HCT116 (cell line): ENCODE data around the gene CLCN1. TPM values are rescaled to one million over a fixed set of nuclear protein-coding genes. Genes with fewer than 3 reads are reported as not detected.
A peak's percentile ranks its signal among the peaks of the same experiment; 100 is the strongest.

Experiments used
- ATAC-seq: fragments of 200-7000 bp; cut with Tn5 transposase; 2 replicates; pipeline ENCODE4 v1.9.1; 2020; ENCODE audit warnings: mild to moderate bottlenecking, moderate library complexity
- BruUV-seq: library from RNA; stranded (reverse); fragments of 400-500 nt; replicated peaks from 2 replicates; lab custom pipeline; 2021; lab: Mats Ljungman, UMichigan
- CTCF ChIA-PET: fragments of 300-600 bp; sonication (Branson Sonifier 250); formaldehyde crosslinking; loops from one replicate; lab custom pipeline; 2021; ENCODE audit warnings: antibody characterized with exemption; lab: Charles Lee
- POLR2A ChIA-PET: fragments of 300-600, 350-600 bp; sonication (Branson Sonifier 250); formaldehyde crosslinking; loops from one replicate; lab custom pipeline; 2021; ENCODE audit warnings: antibody characterized with exemption; lab: Charles Lee
- RAD21 ChIA-PET, 2 experiments: fragments of 300-600 bp; sonication (Branson Sonifier 250); formaldehyde crosslinking; loops; one replicate each; lab custom pipeline; 2023; ENCODE audit warnings: low total read pairs in 2 of 2; ENCODE audit not compliant: uncharacterized antibody in 2 of 2, unreplicated experiment in 2 of 2, low non-redundant PET in 1 of 2; lab: Charles Lee
- DNase-seq: peaks from one replicate; pipeline ENCODE4 v3.0.0-alpha.2; 2010; ENCODE audit warnings: low read depth, low spot score
- H2AFZ ChIP-seq: fragments of 200-600 bp; shearing (Covaris generic), sonication (generic); 2 replicates; pipeline ENCODE4 v1.6.1; 2017; ENCODE audit warnings: low read depth, mixed run types, mixed read lengths, antibody characterized with exemption, low read length; ENCODE audit not compliant: poor library complexity, severe bottlenecking
- H3K27ac ChIP-seq: 2 replicates; pipeline ENCODE4 v1.5.1; 2012; ENCODE audit warnings: low read depth, low read length
- H3K27me3 ChIP-seq: fragments of 200-600 bp; sonication (generic); 2 replicates; pipeline ENCODE4 v1.6.1; 2016; ENCODE audit warnings: mixed run types, low read length, mixed read lengths; ENCODE audit not compliant: insufficient read depth
- H3K36me3 ChIP-seq, 2 experiments: fragments of 200-500 bp in 1 of 2; fragments of 200-600 bp in 1 of 2; sonication (Bioruptor generic) in 1 of 2; sonication (generic) in 1 of 2; 2 replicates each; pipeline versions ENCODE4 v1.5.1 to v1.6.1; 2014 to 2016; ENCODE audit warnings: low read length in 2 of 2, inconsistent platforms in 1 of 2, mixed read lengths in 1 of 2, mixed run types in 1 of 2; ENCODE audit not compliant: insufficient read depth in 2 of 2, control insufficient read depth in 1 of 2
- H3K4me1 ChIP-seq, 2 experiments: fragments of 200-600 bp in 1 of 2; sonication (generic) in 1 of 2; 2 replicates each; pipeline versions ENCODE4 v1.5.1 to v1.6.1; 2012 to 2017; ENCODE audit warnings: low read length in 2 of 2, inconsistent platforms in 1 of 2, mild to moderate bottlenecking in 1 of 2, mixed read lengths in 1 of 2, mixed run types in 1 of 2, moderate library complexity in 1 of 2; ENCODE audit not compliant: insufficient read depth in 2 of 2, control insufficient read depth in 1 of 2
- H3K4me2 ChIP-seq: fragments of 200-600 bp; sonication (generic); 2 replicates; pipeline ENCODE4 v1.6.1; 2017; ENCODE audit warnings: mixed run types, low read length, mixed read lengths
- H3K4me3 ChIP-seq, 2 experiments: fragments of 200-600 bp in 1 of 2; sonication (generic) in 1 of 2; replicated peaks in 1 of 2; 2 replicates each; pipeline ENCODE4 v1.5.1; 2011 to 2016; ENCODE audit warnings: low read length in 2 of 2, control low read depth in 1 of 2, low read depth in 1 of 2, mild to moderate bottlenecking in 1 of 2, mixed read lengths in 1 of 2, mixed run types in 1 of 2
- H3K79me2 ChIP-seq: fragments of 200-600 bp; sonication (generic); 2 replicates; pipeline ENCODE4 v1.6.1; 2017; ENCODE audit warnings: mild to moderate bottlenecking, mixed run types, low read length, moderate library complexity, mixed read lengths; ENCODE audit not compliant: insufficient read depth
- H3K9ac ChIP-seq: fragments of 200-600 bp; sonication (generic); 2 replicates; pipeline ENCODE4 v1.6.1; 2016; ENCODE audit warnings: low read length, mixed read lengths
- H3K9me2 ChIP-seq: fragments of 200-600 bp; sonication (generic), shearing (Covaris generic); 2 replicates; pipeline ENCODE4 v1.6.1; 2017; ENCODE audit warnings: mixed run types, mild to moderate bottlenecking, moderate library complexity; ENCODE audit not compliant: insufficient read depth
- H3K9me3 ChIP-seq, 2 experiments: fragments of 200-500 bp in 1 of 2; fragments of 200-600 bp in 1 of 2; sonication (Bioruptor generic) in 1 of 2; sonication (generic) in 1 of 2; 2 replicates each; pipeline ENCODE4 v1.6.1; 2014 to 2017; ENCODE audit warnings: low read length in 2 of 2, mixed read lengths in 2 of 2, inconsistent platforms in 1 of 2, low read depth in 1 of 2, mild to moderate bottlenecking in 1 of 2, mixed run types in 1 of 2, moderate library complexity in 1 of 2; ENCODE audit not compliant: control insufficient read depth in 1 of 2, insufficient read depth in 1 of 2
- H4K20me1 ChIP-seq: fragments of 200-600 bp; sonication (generic), shearing (Covaris generic); 2 replicates; pipeline ENCODE4 v1.6.1; 2017; ENCODE audit warnings: mixed run types, mild to moderate bottlenecking, moderate library complexity; ENCODE audit not compliant: insufficient read depth
- CEBPB ChIP-seq: IDR thresholded peaks from 2 replicates; pipeline ENCODE4 v1.6.1; 2012; ENCODE audit warnings: low read depth
- CTCF ChIP-seq, 3 experiments: fragments of 200-600 bp in 1 of 3; sonication (generic) in 1 of 3; IDR thresholded peaks in 2 of 3; conservative IDR thresholded peaks in 1 of 3; 2 replicates each; pipeline ENCODE4 v1.5.1; 2012 to 2017; ENCODE audit warnings: low read depth in 2 of 3, low read length in 2 of 3, antibody characterized with exemption in 1 of 3, borderline replicate concordance in 1 of 3, control low read depth in 1 of 3, mild to moderate bottlenecking in 1 of 3, mixed read lengths in 1 of 3, mixed run types in 1 of 3, moderate library complexity in 1 of 3; ENCODE audit not compliant: insufficient read depth in 1 of 3
- EGR1 ChIP-seq: IDR thresholded peaks from 2 replicates; pipeline ENCODE4 v1.6.1; 2012; ENCODE audit warnings: low read depth
- EZH2 ChIP-seq: fragments of 200-600 bp; sonication (generic); IDR thresholded peaks from 2 replicates; pipeline ENCODE4 v1.6.1; 2017; ENCODE audit warnings: antibody characterized with exemption, mixed run types
- EZH2phosphoT487 ChIP-seq: fragments of 200-600 bp; IDR thresholded peaks from 2 replicates; pipeline ENCODE4 v1.6.1; 2018; ENCODE audit warnings: antibody characterized with exemption, borderline replicate concordance
- RAD21 ChIP-seq: IDR thresholded peaks from 2 replicates; pipeline ENCODE4 v1.6.1; 2012; ENCODE audit warnings: low read depth, mild to moderate bottlenecking
- SIN3A ChIP-seq: IDR thresholded peaks from 2 replicates; pipeline ENCODE4 v1.6.1; 2012; ENCODE audit warnings: low read depth
- SP1 ChIP-seq: IDR thresholded peaks from 2 replicates; pipeline ENCODE4 v1.6.1; 2012; ENCODE audit warnings: low read depth
- SRF ChIP-seq: IDR thresholded peaks from 2 replicates; pipeline ENCODE4 v1.6.1; 2012; ENCODE audit warnings: low read depth
- ZFX ChIP-seq: fragments of 450-650 bp; IDR thresholded peaks from 2 replicates; pipeline ENCODE4 v1.6.1; 2017
- ZNF274 ChIP-seq: fragments of 200-500 bp; sonication (Bioruptor generic); IDR thresholded peaks from 2 replicates; pipeline ENCODE4 v1.6.1; 2014; ENCODE audit warnings: mild to moderate bottlenecking, low read depth, low read length, inconsistent platforms
- intact Hi-C: fragments of 100-400 bp; cut with micrococcal nuclease; formaldehyde crosslinking; loops from 2 replicates; pipeline ENCODE4 v1.10.0; 2022
- total RNA-seq: library from RNA; stranded (reverse); gene quantifications from one replicate; pipeline ENCODE4 v1.2.1, GENCODE V29; 2021; ENCODE audit not compliant: unreplicated experiment
- TF ChIP-seq, protein P1 (sequence below): IDR thresholded peaks from 2 replicates; pipeline ENCODE4 v1.6.1; 2011; ENCODE audit warnings: mild to moderate bottlenecking, low read length, moderate library complexity; ENCODE audit not compliant: insufficient replicate concordance; ENCODE audit errors: extremely low read depth

Gene CLCN1
- total RNA-seq, 1 experiment from 2014 or later: 0.47 TPM

GRCh38 chr7:143379611-143380259 lies 63.8 kb downstream of the CLCN1 start:
- Histone ChIP-seq H3K36me3 (peaks cover 5 to 9% of the 10 kb centered on the region in 2 experiments; a peak in 2 of 4 replicates), H3K27me3 (no peaks in the 10 kb centered on the region), H3K27ac (peak overlapping the region; percentile 96), H4K20me1 (no peaks in the 10 kb centered on the region), H3K4me2 (peak overlapping the region; percentile 98), H3K4me1 (peaks cover 13 to 36% of the 10 kb centered on the region in 2 experiments), H3K9me3 (no peaks in the 10 kb centered on the region), H2AFZ (no peak overlapping the region), H3K4me3 (peak overlapping the region; percentile 73 to 93), H3K9ac (peak overlapping the region; percentile 93), H3K79me2 (peaks cover 46% of the 10 kb centered on the region), H3K9me2 (no peaks in the 10 kb centered on the region)
- DNase-seq (peak; percentile 16), ATAC-seq (no peak)
- CTCF ChIA-PET: interaction anchor here (0.7 to 1.9 kb wide), 16 partner anchors 8 to 139 kb away, joined by 3 to 13 read pairs (median 4); partner anchors contain the start of genes CASP2, EPHA1 and GSTK1
- BruUV-seq: no TSS peak
- RAD21 ChIA-PET: no interaction called here
- TF ChIP-seq CTCF (IDR thresholded peaks at IDR 0.05 in 2 of 3, conservative IDR thresholded peaks at IDR 0.05 in 1 of 3; ENCODE audit: borderline replicate concordance in 1 of 3, insufficient read depth in 1 of 3, low read depth in 2 of 3, low read length in 2 of 3) (no peak), RAD21 (no peak), SRF (no peak), SP1 (no peak), SIN3A (no peak), ZFX (no peak), ZNF274 (no peak), CEBPB (no peak), EZH2phosphoT487 (no peak), EZH2 (no peak), EGR1 (no peak)
- TF ChIP-seq, protein P1, sequence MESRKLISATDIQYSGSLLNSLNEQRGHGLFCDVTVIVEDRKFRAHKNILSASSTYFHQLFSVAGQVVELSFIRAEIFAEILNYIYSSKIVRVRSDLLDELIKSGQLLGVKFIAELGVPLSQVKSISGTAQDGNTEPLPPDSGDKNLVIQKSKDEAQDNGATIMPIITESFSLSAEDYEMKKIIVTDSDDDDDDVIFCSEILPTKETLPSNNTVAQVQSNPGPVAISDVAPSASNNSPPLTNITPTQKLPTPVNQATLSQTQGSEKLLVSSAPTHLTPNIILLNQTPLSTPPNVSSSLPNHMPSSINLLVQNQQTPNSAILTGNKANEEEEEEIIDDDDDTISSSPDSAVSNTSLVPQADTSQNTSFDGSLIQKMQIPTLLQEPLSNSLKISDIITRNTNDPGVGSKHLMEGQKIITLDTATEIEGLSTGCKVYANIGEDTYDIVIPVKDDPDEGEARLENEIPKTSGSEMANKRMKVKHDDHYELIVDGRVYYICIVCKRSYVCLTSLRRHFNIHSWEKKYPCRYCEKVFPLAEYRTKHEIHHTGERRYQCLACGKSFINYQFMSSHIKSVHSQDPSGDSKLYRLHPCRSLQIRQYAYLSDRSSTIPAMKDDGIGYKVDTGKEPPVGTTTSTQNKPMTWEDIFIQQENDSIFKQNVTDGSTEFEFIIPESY: no peak
- intact Hi-C loops: no loop called here
- POLR2A ChIA-PET: interaction anchor here (1.0 kb wide), 1 partner anchor 10 kb away, joined by 3 read pairs; no protein-coding TSS in a partner anchor
